ENCODE measurements around the gene THYN1. TPM values are rescaled to one million over a fixed set of nuclear protein-coding genes. Genes with fewer than 3 reads are reported as not detected.
"Not testable (repeated sequence)": the region's sequence is repeated elsewhere in the genome, so short reads cannot be mapped to it uniquely, and the experiment has no call there.

Gene THYN1
- total RNA-seq, 2 donors from 2014 or later: 36.5 to 38.2 TPM

- H3K4me3 ChIP-seq: no peak overlapping the region
- no peaks in the 10 kb centered on the region for H3K27me3 ChIP-seq
Observed at GRCh38 chr11:134260503-134260902, 7.4 kb upstream of the THYN1 start.

GRCh38 chr11:134258577-134258976 lies 5.4 kb upstream of the THYN1 start:
- Histone ChIP-seq H3K4me1 (peaks cover 6% of the 10 kb centered on the region), H3K27me3 (no peaks in the 10 kb centered on the region), H3K36me3 (peaks cover 6% of the 10 kb centered on the region), H3K9me3 (no peaks in the 10 kb centered on the region), H3K9ac (ENCODE audit: low read depth in 2 of 2, low read length in 2 of 2) (no peak overlapping the region), H3K27ac (no peak overlapping the region), H3K4me3 (no peak overlapping the region)
- DNase-seq: no peak
- intact Hi-C loops (cut with DNase I): no loop called here
- no peak for TF ChIP-seq CTCF (IDR thresholded peaks at IDR 0.05)

More at GRCh38 chr11:134260503-134260902, 7.4 kb upstream of the THYN1 start:
- intact Hi-C loops (cut with DNase I): no loop called here
- H3K9ac ChIP-seq (ENCODE audit: low read depth in 2 of 2, low read length in 2 of 2): no peak overlapping the region
- no peaks in the 10 kb centered on the region for H3K9me3 ChIP-seq
- TF ChIP-seq CTCF (IDR thresholded peaks at IDR 0.05): no peak
- peaks cover 6% of the 10 kb centered on the region for H3K36me3 ChIP-seq
- H3K27ac ChIP-seq: no peak overlapping the region
- H3K4me1 ChIP-seq: no peaks in the 10 kb centered on the region
- DNase-seq: no peak

GRCh38 chr11:134257101-134257500 lies 3.9 kb upstream of the THYN1 start:
- Histone ChIP-seq H3K9me3 (no peaks in the 10 kb centered on the region), H3K27ac (no peak overlapping the region), H3K9ac (ENCODE audit: low read depth in 2 of 2, low read length in 2 of 2) (no peak overlapping the region), H3K4me1 (peaks cover 6% of the 10 kb centered on the region), H3K4me3 (no peak overlapping the region), H3K36me3 (peaks cover 6% of the 10 kb centered on the region), H3K27me3 (no peaks in the 10 kb centered on the region)
- intact Hi-C loops (cut with DNase I): no loop called here
- DNase-seq: no peak
- no peak for TF ChIP-seq CTCF (IDR thresholded peaks at IDR 0.05)

- H3K4me1 ChIP-seq; intact Hi-C loops (cut with DNase I); H3K4me3 ChIP-seq; H3K27ac ChIP-seq; H3K9me3 ChIP-seq; H3K9ac ChIP-seq (ENCODE audit: low read depth in 2 of 2, low read length in 2 of 2); H3K27me3 ChIP-seq; H3K36me3 ChIP-seq; DNase-seq: not testable (repeated sequence)
Observed at GRCh38 chr11:134255184-134255561, 2.0 kb upstream of the THYN1 start.

- H3K9ac ChIP-seq (ENCODE audit: low read depth in 2 of 2, low read length in 2 of 2): peak overlapping the region in 1 of 2 donors; percentile 54
- intact Hi-C loops (cut with DNase I): no loop called here
- H3K4me3 ChIP-seq: peak overlapping the region; percentile 90
- H3K27me3 ChIP-seq: no peaks in the 10 kb centered on the region
- no peaks in the 10 kb centered on the region for H3K36me3 ChIP-seq
- DNase-seq: no peak
- H3K4me1 ChIP-seq: peaks cover 6% of the 10 kb centered on the region
- H3K27ac ChIP-seq: no peak overlapping the region
- TF ChIP-seq CTCF (IDR thresholded peaks at IDR 0.05): no peak
- no peaks in the 10 kb centered on the region for H3K9me3 ChIP-seq
Observed at GRCh38 chr11:134254433-134255183, 1.5 kb upstream of the THYN1 start.

Measured in colonic mucosa (tissue), 4 donors.